Measurements from ENCODE around the gene ZNF277.

DNA sequence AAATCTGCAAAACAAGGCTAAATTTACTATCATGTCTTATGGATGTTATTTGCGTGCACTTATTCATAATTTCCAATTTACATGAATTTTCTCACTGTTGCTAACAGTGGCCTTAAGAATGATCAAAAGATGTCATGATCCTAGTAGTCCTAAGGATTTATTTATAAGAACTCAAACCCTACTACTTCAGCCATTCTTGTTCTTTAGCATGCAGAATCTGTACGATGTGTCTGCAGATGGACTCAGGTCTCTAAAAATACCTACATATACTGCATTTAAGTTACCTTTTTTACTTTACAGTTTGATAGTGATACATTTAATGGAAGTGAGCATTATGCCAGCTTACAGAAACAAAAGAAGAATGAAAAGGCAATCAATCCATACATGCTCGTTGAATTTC lies 91.2 kb downstream of the ZNF277 start:
- TF ChIP-seq, protein P1, sequence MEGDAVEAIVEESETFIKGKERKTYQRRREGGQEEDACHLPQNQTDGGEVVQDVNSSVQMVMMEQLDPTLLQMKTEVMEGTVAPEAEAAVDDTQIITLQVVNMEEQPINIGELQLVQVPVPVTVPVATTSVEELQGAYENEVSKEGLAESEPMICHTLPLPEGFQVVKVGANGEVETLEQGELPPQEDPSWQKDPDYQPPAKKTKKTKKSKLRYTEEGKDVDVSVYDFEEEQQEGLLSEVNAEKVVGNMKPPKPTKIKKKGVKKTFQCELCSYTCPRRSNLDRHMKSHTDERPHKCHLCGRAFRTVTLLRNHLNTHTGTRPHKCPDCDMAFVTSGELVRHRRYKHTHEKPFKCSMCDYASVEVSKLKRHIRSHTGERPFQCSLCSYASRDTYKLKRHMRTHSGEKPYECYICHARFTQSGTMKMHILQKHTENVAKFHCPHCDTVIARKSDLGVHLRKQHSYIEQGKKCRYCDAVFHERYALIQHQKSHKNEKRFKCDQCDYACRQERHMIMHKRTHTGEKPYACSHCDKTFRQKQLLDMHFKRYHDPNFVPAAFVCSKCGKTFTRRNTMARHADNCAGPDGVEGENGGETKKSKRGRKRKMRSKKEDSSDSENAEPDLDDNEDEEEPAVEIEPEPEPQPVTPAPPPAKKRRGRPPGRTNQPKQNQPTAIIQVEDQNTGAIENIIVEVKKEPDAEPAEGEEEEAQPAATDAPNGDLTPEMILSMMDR (IDR thresholded peaks at IDR 0.05) = no peak
- no peak for TF ChIP-seq ZFX (IDR thresholded peaks at IDR 0.05; ENCODE audit: borderline replicate concordance)
